A549 (cell line): ENCODE results near the gene HBG1. TPM values are rescaled to one million over a fixed set of nuclear protein-coding genes. Genes with fewer than 3 reads are reported as not detected.

ENCODE experiments used
- ATAC-seq, 2 experiments: fragments of 200-7000 bp in 1 of 2; fragments of >200 bp in 1 of 2; cut with Nextera tagmentation in 1 of 2; cut with Tn5 transposase in 1 of 2; 3 replicates each; pipeline versions ENCODE4 v1.8.0 to v1.9.1; 2018 to 2020; ENCODE audit warnings: mild to moderate bottlenecking in 1 of 2, moderate library complexity in 1 of 2
- CTCF ChIA-PET: fragments of 300-600 bp; sonication (Branson Sonifier 250); formaldehyde crosslinking; extraction: SDS; loops from one replicate; lab custom pipeline; 2021; ENCODE audit warnings: antibody characterized with exemption, inconsistent platforms; lab: Yijun Ruan, JAX
- POLR2A ChIA-PET: fragments of 350-600 bp; formaldehyde crosslinking; extraction: SDS; loops from one replicate; lab custom pipeline; 2021; ENCODE audit warnings: antibody characterized with exemption, inconsistent platforms; lab: Yijun Ruan, JAX
- DNase-seq, 2 experiments: peaks; one replicate each; pipeline versions ENCODE4 v3.0.0 to v3.0.0-alpha.2; 2011 to 2016; ENCODE audit warnings: low read depth in 1 of 2, low spot score in 1 of 2
- FAIRE-seq: peaks from 2 replicates; lab custom pipeline; 2011; peaks lifted over from hg19 to GRCh38; lab: Jason Lieb, UNC
- H3K27ac ChIP-seq, 2 experiments: fragments of >200 bp; sonication (Bioruptor Twin); formaldehyde crosslinking; 3 replicates each; pipeline ENCODE4 v1.5.1; 2016 to 2017
- H3K4me1 ChIP-seq: fragments of >200 bp; sonication (Bioruptor Twin); formaldehyde crosslinking; 3 replicates; pipeline ENCODE4 v1.6.1; 2016
- H3K4me2 ChIP-seq: fragments of >200 bp; sonication (Bioruptor Twin); formaldehyde crosslinking; 3 replicates; pipeline ENCODE4 v1.6.1; 2016
- H3K4me3 ChIP-seq: fragments of >200 bp; sonication (Bioruptor Twin); formaldehyde crosslinking; 3 replicates; pipeline ENCODE4 v1.5.1; 2016
- H3K9me3 ChIP-seq: fragments of >200 bp; sonication (Bioruptor Twin); formaldehyde crosslinking; 3 replicates; pipeline ENCODE4 v1.6.1; 2016
- BCL3 ChIP-seq: fragments of >200 bp; sonication (Bioruptor Twin); formaldehyde crosslinking; IDR thresholded peaks from 3 replicates; pipeline ENCODE4 v1.6.1; 2016
- BHLHE40 ChIP-seq: IDR thresholded peaks from 2 replicates; pipeline ENCODE4 v1.6.1; 2012; ENCODE audit warnings: low read depth, low read length, inconsistent platforms
- CBX2 ChIP-seq: fragments of 200-600 bp; sonication (generic); IDR thresholded peaks from 2 replicates; pipeline ENCODE4 v1.6.1; 2016; ENCODE audit warnings: low read depth, mild to moderate bottlenecking, borderline replicate concordance
- E2F6 ChIP-seq: IDR thresholded peaks from 2 replicates; pipeline ENCODE4 v1.6.1; 2012; ENCODE audit warnings: low read depth, borderline replicate concordance
- EHF ChIP-seq: fragments of 250-450 bp; sonication (Bioruptor Pico); IDR thresholded peaks from 2 replicates; pipeline ENCODE4 v1.5.0; 2020; ENCODE audit warnings: mild to moderate bottlenecking
- EHMT2 ChIP-seq: fragments of 200-600 bp; sonication (generic); IDR thresholded peaks from 2 replicates; pipeline ENCODE4 v1.6.1; 2016; ENCODE audit warnings: antibody characterized with exemption, low read depth, mild to moderate bottlenecking, moderate library complexity
- ELK1 ChIP-seq: fragments of 150-350 bp; IDR thresholded peaks from 2 replicates; pipeline ENCODE4 v1.6.1; 2014; ENCODE audit warnings: low read depth, mild to moderate bottlenecking, low read length
- FOSB ChIP-seq: fragments of 250-450 bp; sonication (Bioruptor Pico); IDR thresholded peaks from 2 replicates; pipeline ENCODE4 v1.5.0; 2020; ENCODE audit warnings: mild to moderate bottlenecking, moderate library complexity
- FOXS1 ChIP-seq: fragments of 250-450 bp; sonication (Bioruptor Pico); IDR thresholded peaks from 2 replicates; pipeline ENCODE4 v1.5.0; 2020; ENCODE audit warnings: mild to moderate bottlenecking, moderate library complexity
- GATA3 ChIP-seq: IDR thresholded peaks from 2 replicates; pipeline ENCODE4 v1.6.1; 2012; ENCODE audit warnings: borderline replicate concordance
- HDAC2 ChIP-seq: fragments of 200-600 bp; sonication (generic); IDR thresholded peaks from 2 replicates; pipeline ENCODE4 v1.6.1; 2016
- HES2 ChIP-seq: fragments of >200 bp; sonication (Bioruptor Twin); formaldehyde crosslinking; IDR thresholded peaks from 2 replicates; pipeline ENCODE4 v1.6.1; 2016
- HMGXB4 ChIP-seq: fragments of 250-450 bp; sonication (Bioruptor Pico); IDR thresholded peaks from 2 replicates; pipeline ENCODE4 v1.5.0; 2021; ENCODE audit warnings: mild to moderate bottlenecking, moderate library complexity, borderline replicate concordance
- HOXB13 ChIP-seq: fragments of 250-450 bp; sonication (Bioruptor Pico); IDR thresholded peaks from 2 replicates; pipeline ENCODE4 v1.5.0; 2020; ENCODE audit warnings: low read depth, mild to moderate bottlenecking, moderate library complexity
- MAFK ChIP-seq: fragments of 450-650 bp; IDR thresholded peaks from 2 replicates; pipeline ENCODE4 v1.6.1; 2014; ENCODE audit not compliant: partially characterized antibody
- MYC ChIP-seq: IDR thresholded peaks from 2 replicates; pipeline ENCODE4 v1.6.1; 2012; ENCODE audit warnings: mild to moderate bottlenecking, inconsistent platforms, low read length, improper control_type of control experiment, borderline replicate concordance
- NFE2L2 ChIP-seq: fragments of 150-350 bp; conservative IDR thresholded peaks from 2 replicates; pipeline ENCODE4 v1.6.1; 2014; ENCODE audit warnings: low read length
- NR3C1 ChIP-seq: fragments of >200 bp; sonication (Bioruptor Twin); formaldehyde crosslinking; IDR thresholded peaks from 3 replicates; pipeline ENCODE4 v1.6.1; 2017
- PHF8 ChIP-seq: fragments of 200-600 bp; sonication (generic); IDR thresholded peaks from 2 replicates; pipeline ENCODE4 v1.6.1; 2016; ENCODE audit warnings: low read depth, mild to moderate bottlenecking, antibody characterized with exemption, moderate library complexity, borderline replicate concordance
- POLR2A ChIP-seq: IDR thresholded peaks from 2 replicates; pipeline ENCODE4 v1.6.1; 2012; ENCODE audit warnings: mild to moderate bottlenecking, low read length
- POLR2AphosphoS2 ChIP-seq: conservative IDR thresholded peaks from 2 replicates; pipeline ENCODE4 v1.6.1; 2012; ENCODE audit warnings: low read length, improper control_type of control experiment, inconsistent platforms
- RARB ChIP-seq: fragments of 250-450 bp; sonication (Bioruptor Pico); IDR thresholded peaks from 2 replicates; pipeline ENCODE4 v1.8.0; 2021; ENCODE audit warnings: mild to moderate bottlenecking, moderate library complexity
- RNF2 ChIP-seq: fragments of 200-600 bp; sonication (generic); IDR thresholded peaks from 2 replicates; pipeline ENCODE4 v1.6.1; 2016; ENCODE audit warnings: low read depth, mild to moderate bottlenecking, antibody characterized with exemption, moderate library complexity, borderline replicate concordance
- SMC3 ChIP-seq: fragments of >200 bp; sonication (Bioruptor Twin); formaldehyde crosslinking; IDR thresholded peaks from 3 replicates; pipeline ENCODE4 v1.6.1; 2018; ENCODE audit warnings: inconsistent platforms
- ZC3H11A ChIP-seq: fragments of 450-650 bp; IDR thresholded peaks from 2 replicates; pipeline ENCODE4 v1.6.1; 2014; ENCODE audit warnings: antibody characterized with exemption, mild to moderate bottlenecking
- ZSCAN20 ChIP-seq: fragments of 250-450 bp; sonication (Bioruptor Pico); IDR thresholded peaks from 2 replicates; pipeline ENCODE4 v1.8.0; 2022; ENCODE audit warnings: mild to moderate bottlenecking, moderate library complexity
- WGBS: methylation state at CpG from one replicate; pipeline ENCODE4 v1.1.6; 2017; ENCODE audit errors: missing lambda C conversion rate; 5-methylcytosine and 5-hydroxymethylcytosine counted together
- polyA plus RNA-seq, 4 experiments: library from polyadenylated mRNA; depleted of rRNA in 3 of 4; stranded (reverse); fragments of >200 nt; fragmentation: RNase III in 1 of 4; extraction: RNeasy Plus Mini Kit Qiagen cat#74134 plus additional on column Dnase treatment in 1 of 4; gene quantifications; 2 replicates in 3 of 4; 3 replicates in 1 of 4; pipeline ENCODE4 v1.2.3, GENCODE V29; 2011 to 2017

Gene HBG1
- polyA plus RNA-seq, 2 of the 4 experiments (the other 2 are of a cell fraction) = not detected

GRCh38 chr11:5275369-5276110 lies 25.9 kb upstream of the HBG1 start:
- Histone ChIP-seq H3K4me3 (no peak overlapping the region), H3K4me1 (peaks cover 9% of the 10 kb centered on the region), H3K9me3 (no peaks in the 10 kb centered on the region), H3K4me2 (no peak overlapping the region), H3K27ac (no peak overlapping the region)
- ATAC-seq (no peak), FAIRE-seq (no peak), DNase-seq (no peak)
- ChIA-PET POLR2A (no interaction called here), CTCF (interaction anchor here (1.1 kb wide), 1 partner anchor 62 kb away, joined by 3 read pairs; no protein-coding TSS in a partner anchor)
- TF ChIP-seq RNF2 = no peak
- TF ChIP-seq HMGXB4 (CRISPR knock-in tag) = no peak
- no peak for TF ChIP-seq CBX2
- no peak for TF ChIP-seq SMC3
- TF ChIP-seq BHLHE40 = no peak
- TF ChIP-seq NFE2L2 = no peak
- TF ChIP-seq MYC = no peak
- no peak for TF ChIP-seq RARB (CRISPR knock-in tag)
- TF ChIP-seq ZSCAN20 (CRISPR knock-in tag) = no peak
- no peak for TF ChIP-seq ZC3H11A
- TF ChIP-seq EHMT2 = no peak
- TF ChIP-seq ELK1 = no peak
- TF ChIP-seq BCL3 = no peak
- TF ChIP-seq MAFK = no peak
- TF ChIP-seq FOSB (CRISPR knock-in tag) = no peak
- no peak for TF ChIP-seq HES2
- no peak for TF ChIP-seq POLR2A
- 90% methylated on average over 6 of the region's 6 CpGs for WGBS

- WGBS = 87% methylated on average over 5 of the region's 5 CpGs
- Histone ChIP-seq H3K9me3 (no peaks in the 10 kb centered on the region), H3K4me2 (no peak overlapping the region), H3K4me1 (no peaks in the 10 kb centered on the region), H3K27ac (no peak overlapping the region), H3K4me3 (no peak overlapping the region)
- ATAC-seq (no peak), FAIRE-seq (no peak), DNase-seq (no peak)
- ChIA-PET POLR2A (no interaction called here), CTCF (no interaction called here)
- TF ChIP-seq FOXS1 (CRISPR knock-in tag) (no peak), E2F6 (no peak), HOXB13 (CRISPR knock-in tag) (no peak), SMC3 (no peak), NR3C1 (no peak), ELK1 (no peak), ZSCAN20 (CRISPR knock-in tag) (no peak), PHF8 (no peak), RNF2 (no peak), GATA3 (no peak), CBX2 (no peak), EHF (CRISPR knock-in tag) (no peak), POLR2AphosphoS2 (no peak), HDAC2 (no peak)
- TF ChIP-seq, all 56 proteins: peak for 0
Observed at GRCh38 chr11:5274395-5274794, 24.7 kb upstream of the HBG1 start.
